Keratinocyte (primary cell): ENCODE data around the gene GAREM1. TPM values are rescaled to one million over a fixed set of nuclear protein-coding genes. Genes with fewer than 3 reads are reported as not detected.

Experiments
- DNase-seq: peaks from one replicate; pipeline ENCODE4 v3.0.0-alpha.2; 2011; ENCODE audit warnings: low read depth, missing footprints, low spot score
- FAIRE-seq: peaks from 2 replicates; lab custom pipeline; 2011; peaks lifted over from hg19 to GRCh38; lab: Jason Lieb, UNC
- H2AFZ ChIP-seq: 2 replicates; pipeline ENCODE4 v1.6.0; 2012; ENCODE audit warnings: low read length, control low read depth, inconsistent platforms; ENCODE audit not compliant: control insufficient read depth
- H3K27ac ChIP-seq: 2 replicates; pipeline ENCODE4 v1.5.1; 2011; ENCODE audit warnings: low read length; ENCODE audit not compliant: control insufficient read depth, insufficient read depth
- H3K27me3 ChIP-seq: 3 replicates; pipeline ENCODE4 v1.6.0; 2011; ENCODE audit warnings: low read length; ENCODE audit not compliant: control insufficient read depth, insufficient read depth; ENCODE audit errors: extremely low read depth
- H3K36me3 ChIP-seq, 2 experiments: 2 replicates in 1 of 2; 3 replicates in 1 of 2; pipeline ENCODE4 v1.5.1; 2011; ENCODE audit warnings: low read length in 2 of 2, mild to moderate bottlenecking in 1 of 2; ENCODE audit not compliant: control insufficient read depth in 2 of 2, insufficient read depth in 2 of 2; ENCODE audit errors: extremely low read depth in 1 of 2
- H3K4me1 ChIP-seq: 3 replicates; pipeline ENCODE4 v1.5.1; 2011; ENCODE audit warnings: low read length; ENCODE audit not compliant: control insufficient read depth, insufficient read depth; ENCODE audit errors: extremely low read depth
- H3K4me2 ChIP-seq: 3 replicates; pipeline ENCODE4 v1.6.0; 2011; ENCODE audit warnings: low read depth, low read length; ENCODE audit not compliant: control insufficient read depth, insufficient read depth; ENCODE audit errors: extremely low read depth
- H3K4me3 ChIP-seq, 3 experiments: fragments of 200-600 bp in 1 of 3; sonication (generic) in 1 of 3; 2 replicates in 2 of 3; 3 replicates in 1 of 3; pipeline ENCODE4 v1.5.1; 2011 to 2016; ENCODE audit warnings: low read length in 3 of 3, mild to moderate bottlenecking in 3 of 3, control low read depth in 2 of 3, inconsistent platforms in 1 of 3, low read depth in 1 of 3, mixed read lengths in 1 of 3, mixed run types in 1 of 3, moderate library complexity in 1 of 3; ENCODE audit not compliant: control insufficient read depth in 2 of 3, insufficient read depth in 2 of 3; ENCODE audit errors: extremely low read depth in 1 of 3
- H3K79me2 ChIP-seq: 2 replicates; pipeline ENCODE4 v1.6.0; 2012; ENCODE audit warnings: low read length; ENCODE audit not compliant: control insufficient read depth, insufficient read depth
- H3K9ac ChIP-seq: 3 replicates; pipeline ENCODE4 v1.6.0; 2011; ENCODE audit warnings: low read length; ENCODE audit not compliant: control insufficient read depth, insufficient read depth; ENCODE audit errors: extremely low read depth
- H3K9me1 ChIP-seq: 3 replicates; pipeline ENCODE4 v1.6.0; 2011; ENCODE audit warnings: low read length; ENCODE audit not compliant: control insufficient read depth, insufficient read depth; ENCODE audit errors: extremely low read depth
- H3K9me3 ChIP-seq: 2 replicates; pipeline ENCODE4 v1.5.1; 2012; ENCODE audit warnings: low read depth, low read length; ENCODE audit not compliant: control insufficient read depth
- H4K20me1 ChIP-seq: 3 replicates; pipeline ENCODE4 v1.6.0; 2011; ENCODE audit warnings: low read length; ENCODE audit not compliant: control insufficient read depth, insufficient read depth; ENCODE audit errors: extremely low read depth
- CTCF ChIP-seq, 3 experiments: IDR thresholded peaks in 1 of 3; conservative IDR thresholded peaks in 1 of 3; optimal IDR thresholded peaks in 1 of 3; 2 replicates in 2 of 3; 3 replicates in 1 of 3; pipeline versions ENCODE3 to v1.5.1; 2011; ENCODE audit warnings: low read length in 3 of 3, mild to moderate bottlenecking in 3 of 3, moderate library complexity in 2 of 3, control low read depth in 1 of 3, inconsistent platforms in 1 of 3; ENCODE audit not compliant: insufficient read depth in 2 of 3; ENCODE audit errors: extremely low read depth in 1 of 3
- EZH2 ChIP-seq: IDR thresholded peaks from one replicate; pipeline ENCODE4 v1.6.1; 2012; ENCODE audit warnings: inconsistent platforms, mild to moderate bottlenecking, low read length, moderate library complexity
- dilution Hi-C: fragments of 300-500 bp; cut with MboI; formaldehyde crosslinking; loops from one replicate; pipeline ENCODE4 v1.7.0; 2020; ENCODE audit warnings: low sequenced_read_pairs; ENCODE audit not compliant: extremely low pct_ligation_motif_present
- polyA plus RNA-seq, 5 experiments: library from polyadenylated mRNA; depleted of rRNA in 3 of 5; stranded (reverse) in 3 of 5; stranded (forward) in 1 of 5; unstranded in 1 of 5; fragments of >200 nt; gene quantifications; 1 replicate in 1 of 5; 2 replicates in 3 of 5; 3 replicates in 1 of 5; pipeline versions ENCODE4 v1.2.1 to v1.2.3, GENCODE V29; 2011 to 2012; ENCODE audit warnings: missing spikeins in 2 of 5, low read depth in 1 of 5, low replicate concordance in 1 of 5

Gene GAREM1
- polyA plus RNA-seq, 1 donor (not counting 4 experiments of a cell fraction or from before 2014, with no cell fraction given), result 3.8 TPM

DNA sequence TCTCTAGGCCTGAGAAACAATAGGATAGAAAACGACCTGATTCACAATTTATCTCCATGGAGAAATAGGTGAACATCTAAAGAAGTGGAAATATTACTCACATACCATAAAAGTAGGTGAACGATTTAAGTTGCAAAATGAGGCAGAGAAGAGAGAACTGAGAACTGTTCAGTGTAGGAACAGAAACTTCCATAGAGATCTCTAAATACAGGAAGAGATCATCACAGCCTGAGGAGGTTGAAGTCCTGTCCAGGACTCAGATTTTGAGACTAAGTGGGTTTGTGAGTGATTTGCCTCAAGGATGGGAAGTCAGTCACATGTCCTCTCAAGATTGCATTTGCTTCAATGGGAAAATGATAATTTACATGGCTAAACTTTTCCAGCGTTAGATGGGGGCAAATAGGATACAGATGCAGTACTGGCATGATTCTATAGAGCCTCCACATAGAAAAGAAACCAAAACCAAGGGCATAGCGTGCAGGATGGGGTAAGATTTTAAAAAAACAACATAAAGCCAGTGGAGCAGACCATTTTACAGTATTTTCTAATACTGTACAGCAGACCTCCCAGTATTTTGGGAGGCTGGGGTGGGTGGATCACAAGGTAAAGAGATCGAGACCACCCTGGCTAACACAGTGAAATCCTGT lies 212.0 kb downstream of the GAREM1 start:
- Histone ChIP-seq H2AFZ (no peak overlapping the region), H3K4me1 (no peaks in the 10 kb centered on the region), H3K36me3 (no peaks in the 10 kb centered on the region), H3K9me3 (no peaks in the 10 kb centered on the region), H3K9ac (no peak overlapping the region), H4K20me1 (no peaks in the 10 kb centered on the region), H3K4me2 (no peak overlapping the region), H3K79me2 (no peaks in the 10 kb centered on the region), H3K4me3 (no peak overlapping the region), H3K27ac (no peak overlapping the region), H3K27me3 (no peaks in the 10 kb centered on the region), H3K9me1 (no peaks in the 10 kb centered on the region)
- TF ChIP-seq CTCF (optimal IDR thresholded peaks at IDR 0.05 in 1 of 3, IDR thresholded peaks at IDR 0.05 in 1 of 3, conservative IDR thresholded peaks at IDR 0.05 in 1 of 3; ENCODE audit: extremely low read depth in 1 of 3, insufficient read depth in 2 of 3, low read length in 3 of 3) (no peak), EZH2 (no peak)
- FAIRE-seq, result no peak
- DNase-seq, result no peak
- dilution Hi-C loops, result no loop called here

DNA sequence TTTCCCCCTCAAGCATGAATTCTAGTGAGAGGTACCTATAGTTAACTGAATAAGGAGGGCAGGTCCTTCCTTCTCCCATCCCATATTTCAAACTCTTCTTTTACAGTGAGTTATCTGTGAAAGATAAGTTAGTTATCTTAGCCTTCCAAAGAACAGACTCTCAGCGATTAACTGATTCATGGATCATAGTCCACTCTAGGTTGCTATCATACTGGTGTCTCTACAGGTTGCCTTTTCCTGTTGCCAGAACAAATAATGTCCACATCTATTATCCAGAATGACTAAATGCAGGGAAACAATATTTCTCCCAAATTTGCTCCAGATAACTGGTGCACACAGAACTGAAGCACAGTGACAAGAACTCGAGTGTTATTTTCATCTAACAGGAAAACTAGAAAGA lies 212.5 kb downstream of the GAREM1 start:
- DNase-seq, result no peak
- Histone ChIP-seq H3K9ac (no peak overlapping the region), H4K20me1 (no peaks in the 10 kb centered on the region), H3K27ac (no peak overlapping the region), H3K9me3 (no peaks in the 10 kb centered on the region), H3K27me3 (no peaks in the 10 kb centered on the region), H3K4me2 (no peak overlapping the region), H2AFZ (no peak overlapping the region), H3K4me3 (no peak overlapping the region), H3K4me1 (no peaks in the 10 kb centered on the region), H3K9me1 (no peaks in the 10 kb centered on the region), H3K36me3 (no peaks in the 10 kb centered on the region), H3K79me2 (no peaks in the 10 kb centered on the region)
- no peak for FAIRE-seq
- no peak for TF ChIP-seq EZH2
- no peak for TF ChIP-seq CTCF (optimal IDR thresholded peaks at IDR 0.05 in 1 of 3, IDR thresholded peaks at IDR 0.05 in 1 of 3, conservative IDR thresholded peaks at IDR 0.05 in 1 of 3; ENCODE audit: extremely low read depth in 1 of 3, insufficient read depth in 2 of 3, low read length in 3 of 3)
- dilution Hi-C loops, result no loop called here
